Endothelial cell of umbilical vein (primary cell): ENCODE measurements around the gene PI4KA. TPM values are rescaled to one million over a fixed set of nuclear protein-coding genes. Genes with fewer than 3 reads are reported as not detected.

Experiments
- BruUV-seq: library from RNA; stranded (reverse); fragments of 400-500 nt; replicated peaks from 2 replicates; lab custom pipeline; 2021; lab: Mats Ljungman, UMichigan
- CTCF ChIA-PET: fragments of 300-600, 350-600 bp; sonication (Branson Sonifier 250); formaldehyde crosslinking; loops from one replicate; lab custom pipeline; 2021; ENCODE audit warnings: antibody characterized with exemption, inconsistent platforms; lab: Charles Lee
- POLR2A ChIA-PET: fragments of 300-600, 350-600 bp; sonication (Branson Sonifier 250); formaldehyde crosslinking; loops from one replicate; lab custom pipeline; 2021; ENCODE audit warnings: antibody characterized with exemption, inconsistent platforms; lab: Charles Lee
- DNase-seq: peaks from one replicate; pipeline ENCODE4 v3.0.0-alpha.2; 2011; ENCODE audit warnings: low read depth, low spot score
- FAIRE-seq: peaks from 2 replicates; lab custom pipeline; 2011; peaks lifted over from hg19 to GRCh38; lab: Jason Lieb, UNC
- H2AFZ ChIP-seq: 2 replicates; pipeline ENCODE4 v1.6.0; 2012; ENCODE audit warnings: low read depth, low read length, control low read depth, inconsistent platforms
- H3K27ac ChIP-seq: 2 replicates; pipeline ENCODE4 v1.5.1; 2011; ENCODE audit warnings: low read depth, mild to moderate bottlenecking, control low read depth, low read length, moderate library complexity; ENCODE audit not compliant: insufficient read depth
- H3K27me3 ChIP-seq, 2 experiments: 2 replicates each; pipeline versions ENCODE4 v1.6.0 to v1.6.1; 2011; ENCODE audit warnings: low read length in 2 of 2, mixed read lengths in 1 of 2; ENCODE audit not compliant: control insufficient read depth in 2 of 2, insufficient read depth in 2 of 2
- H3K36me3 ChIP-seq, 2 experiments: 2 replicates in 1 of 2; 3 replicates in 1 of 2; pipeline ENCODE4 v1.5.1; 2011; ENCODE audit warnings: low read length in 2 of 2, mild to moderate bottlenecking in 1 of 2, moderate library complexity in 1 of 2; ENCODE audit not compliant: control insufficient read depth in 2 of 2, insufficient read depth in 2 of 2; ENCODE audit errors: extremely low read depth in 1 of 2
- H3K4me1 ChIP-seq: 3 replicates; pipeline ENCODE4 v1.5.1; 2011; ENCODE audit warnings: mild to moderate bottlenecking, low read length; ENCODE audit not compliant: control insufficient read depth, insufficient read depth; ENCODE audit errors: extremely low read depth
- H3K4me2 ChIP-seq: 2 replicates; pipeline ENCODE4 v1.6.1; 2011; ENCODE audit warnings: low read length, control low read depth, mixed read lengths; ENCODE audit not compliant: insufficient read depth
- H3K4me3 ChIP-seq, 3 experiments: fragments of 200-600 bp in 1 of 3; sonication (generic), shearing (Covaris generic) in 1 of 3; replicated peaks in 1 of 3; 2 replicates each; pipeline ENCODE4 v1.5.1; 2011 to 2016; ENCODE audit warnings: control low read depth in 3 of 3, low read length in 3 of 3, mild to moderate bottlenecking in 2 of 3, inconsistent platforms in 1 of 3, low read depth in 1 of 3, moderate library complexity in 1 of 3; ENCODE audit not compliant: insufficient read depth in 1 of 3
- H3K79me2 ChIP-seq: 2 replicates; pipeline ENCODE4 v1.6.0; 2012; ENCODE audit warnings: low read length, inconsistent platforms; ENCODE audit not compliant: control insufficient read depth, insufficient read depth
- H3K9ac ChIP-seq: replicated peaks from 2 replicates; pipeline ENCODE3; 2011; ENCODE audit warnings: low read length, control low read depth; ENCODE audit not compliant: insufficient read depth; ENCODE audit errors: extremely low read depth
- H3K9me1 ChIP-seq: replicated peaks from 3 replicates; pipeline ENCODE4 v1.6.0; 2011; ENCODE audit warnings: mild to moderate bottlenecking, low read length; ENCODE audit not compliant: control insufficient read depth, insufficient read depth; ENCODE audit errors: extremely low read depth
- H3K9me3 ChIP-seq: replicated peaks from 2 replicates; pipeline ENCODE4 v1.5.1; 2012; ENCODE audit warnings: low read length, inconsistent platforms; ENCODE audit not compliant: control insufficient read depth, insufficient read depth
- H4K20me1 ChIP-seq: replicated peaks from 2 replicates; pipeline ENCODE3; 2011; ENCODE audit warnings: mild to moderate bottlenecking, low read length; ENCODE audit not compliant: control insufficient read depth, insufficient read depth; ENCODE audit errors: extremely low read depth
- EZH2 ChIP-seq: IDR thresholded peaks from 2 replicates; pipeline ENCODE4 v1.6.1; 2012; ENCODE audit warnings: borderline replicate concordance, low read depth, mild to moderate bottlenecking, moderate library complexity, low read length, inconsistent platforms; ENCODE audit not compliant: severe bottlenecking
- FOS ChIP-seq: IDR thresholded peaks from 2 replicates; pipeline ENCODE4 v1.6.1; 2011; ENCODE audit warnings: mild to moderate bottlenecking, low read length, moderate library complexity, borderline replicate concordance; ENCODE audit not compliant: insufficient read depth
- GATA2 ChIP-seq: IDR thresholded peaks from 2 replicates; pipeline ENCODE4 v1.7.0; 2011; ENCODE audit warnings: low read depth, mild to moderate bottlenecking, moderate library complexity, mixed read lengths, low read length; ENCODE audit not compliant: insufficient read length, insufficient read depth
- JUN ChIP-seq: IDR thresholded peaks from 2 replicates; pipeline ENCODE4 v1.6.1; 2011; ENCODE audit warnings: borderline replicate concordance, low read depth; ENCODE audit not compliant: insufficient read length, insufficient read depth
- MAX ChIP-seq: IDR thresholded peaks from 2 replicates; pipeline ENCODE4 v1.6.1; 2011; ENCODE audit not compliant: insufficient read depth, insufficient read length
- MYC ChIP-seq: IDR thresholded peaks from one replicate; pipeline ENCODE4 v1.6.1; 2011; ENCODE audit warnings: mild to moderate bottlenecking, low read depth, low read length
- POLR2A ChIP-seq: IDR thresholded peaks from 2 replicates; pipeline ENCODE4 v1.6.1; 2012; ENCODE audit warnings: low read depth, mild to moderate bottlenecking, control low read depth, low read length
- POLR2AphosphoS5 ChIP-seq: IDR thresholded peaks from 2 replicates; pipeline ENCODE4 v1.6.1; 2012; ENCODE audit warnings: low read depth, mild to moderate bottlenecking, control low read depth, low read length, moderate library complexity; ENCODE audit not compliant: insufficient read depth
- dilution Hi-C: fragments of 300-500 bp; cut with MboI; formaldehyde crosslinking; loops from one replicate; pipeline ENCODE4 v1.15.0; 2019; ENCODE audit warnings: low sequenced_read_pairs; ENCODE audit not compliant: extremely low pct_ligation_motif_present
- intact Hi-C: fragments of 100-400 bp; cut with micrococcal nuclease; formaldehyde crosslinking; loops from one replicate; pipeline ENCODE4 v1.10.0; 2022
- polyA plus RNA-seq, 4 experiments: library from polyadenylated mRNA; depleted of rRNA in 3 of 4; stranded (reverse) in 3 of 4; unstranded in 1 of 4; fragments of >200 nt; gene quantifications; 2 replicates each; pipeline versions ENCODE4 v1.2.1 to v1.2.3, GENCODE V29; 2011 to 2012; ENCODE audit warnings: missing spikeins in 1 of 4
- total RNA-seq: library from RNA; stranded (reverse); gene quantifications from 2 replicates; pipeline ENCODE4 v1.2.3, GENCODE V29; 2021
- TF ChIP-seq, protein P1 (sequence below), 2 donors: IDR thresholded peaks; 1 replicate in 1 of 2; 2 replicates in 1 of 2; pipeline ENCODE4 v1.5.1; 2011; ENCODE audit warnings: low read length in 2 of 2, mild to moderate bottlenecking in 2 of 2, moderate library complexity in 2 of 2, control low read depth in 1 of 2, inconsistent platforms in 1 of 2, low read depth in 1 of 2; ENCODE audit not compliant: insufficient read depth in 1 of 2; ENCODE audit errors: extremely low read depth in 1 of 2

The PI4KA gene
- total and polyA plus RNA-seq, 2 donors (not counting 3 experiments of a cell fraction or from before 2014, with no cell fraction given) = 28.9 to 56.4 TPM

DNA sequence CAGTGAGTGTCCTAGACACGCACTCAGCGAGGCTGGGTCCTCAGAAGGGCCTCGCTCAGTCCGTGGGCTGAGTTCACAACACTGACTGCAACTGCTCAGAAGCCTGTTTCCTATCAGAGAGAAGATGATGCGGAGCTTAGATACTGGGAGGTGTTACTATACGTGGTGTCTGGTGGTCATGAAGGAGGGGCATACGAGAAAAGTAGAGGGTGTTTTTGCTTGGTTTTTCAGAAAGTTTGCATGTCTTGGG, 94.2 kb downstream of the PI4KA start:
- TF ChIP-seq FOS (no peak), MYC (no peak), GATA2 (no peak), EZH2 (no peak), POLR2AphosphoS5 (no peak), MAX (no peak), POLR2A (no peak), JUN (no peak)
- TF ChIP-seq, protein P1, sequence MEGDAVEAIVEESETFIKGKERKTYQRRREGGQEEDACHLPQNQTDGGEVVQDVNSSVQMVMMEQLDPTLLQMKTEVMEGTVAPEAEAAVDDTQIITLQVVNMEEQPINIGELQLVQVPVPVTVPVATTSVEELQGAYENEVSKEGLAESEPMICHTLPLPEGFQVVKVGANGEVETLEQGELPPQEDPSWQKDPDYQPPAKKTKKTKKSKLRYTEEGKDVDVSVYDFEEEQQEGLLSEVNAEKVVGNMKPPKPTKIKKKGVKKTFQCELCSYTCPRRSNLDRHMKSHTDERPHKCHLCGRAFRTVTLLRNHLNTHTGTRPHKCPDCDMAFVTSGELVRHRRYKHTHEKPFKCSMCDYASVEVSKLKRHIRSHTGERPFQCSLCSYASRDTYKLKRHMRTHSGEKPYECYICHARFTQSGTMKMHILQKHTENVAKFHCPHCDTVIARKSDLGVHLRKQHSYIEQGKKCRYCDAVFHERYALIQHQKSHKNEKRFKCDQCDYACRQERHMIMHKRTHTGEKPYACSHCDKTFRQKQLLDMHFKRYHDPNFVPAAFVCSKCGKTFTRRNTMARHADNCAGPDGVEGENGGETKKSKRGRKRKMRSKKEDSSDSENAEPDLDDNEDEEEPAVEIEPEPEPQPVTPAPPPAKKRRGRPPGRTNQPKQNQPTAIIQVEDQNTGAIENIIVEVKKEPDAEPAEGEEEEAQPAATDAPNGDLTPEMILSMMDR (IDR thresholded peaks at IDR 0.05; ENCODE audit: extremely low read depth in 1 of 2, insufficient read depth in 1 of 2, low read depth in 1 of 2, low read length in 2 of 2) = no peak
- no peak overlapping the region for H3K9ac ChIP-seq
- H3K4me1 ChIP-seq = no peaks in the 10 kb centered on the region
- intact Hi-C loops = no loop called here
- H3K9me1 ChIP-seq = no peaks in the 10 kb centered on the region
- dilution Hi-C loops = no loop called here
- no peaks in the 10 kb centered on the region for H3K79me2 ChIP-seq
- DNase-seq (no peak), FAIRE-seq (no peak)
- H3K27me3 ChIP-seq = no peaks in the 10 kb centered on the region
- BruUV-seq = no TSS peak
- H4K20me1 ChIP-seq = no peaks in the 10 kb centered on the region
- no peak overlapping the region for H2AFZ ChIP-seq
- peaks cover 2 to 11% of the 10 kb centered on the region in 2 experiments for H3K36me3 ChIP-seq
- no peak overlapping the region for H3K27ac ChIP-seq
- ChIA-PET POLR2A (no interaction called here), CTCF (interaction anchor here (1.3 kb wide), 1 partner anchor 19 kb away, joined by 8 read pairs; no protein-coding TSS in a partner anchor)
- no peak overlapping the region for H3K4me2 ChIP-seq
- no peaks in the 10 kb centered on the region for H3K9me3 ChIP-seq
- H3K4me3 ChIP-seq = no peak overlapping the region
